HG02763 (cell line): ENCODE results near the gene TAPBP.
"Not testable (repeated sequence)": the region's sequence is repeated elsewhere in the genome, so short reads cannot be mapped to it uniquely, and the experiment has no call there.

ENCODE experiments used
- ATAC-seq: cut with Tn5 transposase; IDR thresholded peaks from one replicate; pipeline ENCODE4 v1.9.1; 2021; ENCODE audit warnings: mild to moderate bottlenecking, moderate library complexity; ENCODE audit not compliant: unreplicated experiment

TAPBP gene

DNA sequence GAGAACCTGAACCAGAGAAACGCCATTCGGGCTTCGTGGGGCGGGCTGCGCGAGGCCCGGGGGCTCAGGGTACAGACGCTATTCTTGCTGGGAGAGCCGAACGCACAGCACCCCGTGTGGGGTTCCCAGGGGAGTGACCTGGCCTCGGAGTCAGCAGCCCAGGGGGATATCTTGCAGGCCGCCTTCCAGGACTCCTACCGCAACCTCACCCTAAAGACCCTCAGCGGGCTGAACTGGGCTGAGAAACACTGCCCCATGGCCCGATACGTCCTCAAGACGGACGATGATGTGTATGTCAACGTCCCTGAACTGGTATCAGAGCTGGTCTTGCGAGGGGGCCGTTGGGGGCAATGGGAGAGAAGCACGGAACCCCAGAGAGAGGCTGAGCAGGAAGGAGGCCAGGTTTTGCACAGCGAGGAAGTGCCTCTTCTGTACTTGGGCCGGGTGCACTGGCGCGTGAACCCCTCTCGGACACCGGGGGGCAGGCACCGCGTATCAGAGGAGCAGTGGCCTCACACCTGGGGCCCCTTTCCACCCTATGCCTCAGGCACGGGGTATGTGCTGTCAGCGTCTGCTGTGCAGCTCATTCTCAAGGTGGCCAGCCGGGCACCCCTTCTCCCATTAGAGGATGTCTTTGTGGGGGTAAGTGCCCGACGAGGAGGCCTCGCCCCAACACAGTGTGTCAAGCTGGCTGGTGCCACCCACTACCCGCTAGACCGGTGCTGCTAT, 36.1 kb downstream of the TAPBP start:
- no peak for ATAC-seq

- peak; percentile 49 for ATAC-seq
These were observed 36.8 kb downstream of the TAPBP start, which contains the start of gene B3GALT4 for GRCh38 chr6:33276864-33277662. Gene B3GALT4 (plus strand): TSS chr6:33277123. CDS start chr6:33277420, 297 bp downstream.

DNA sequence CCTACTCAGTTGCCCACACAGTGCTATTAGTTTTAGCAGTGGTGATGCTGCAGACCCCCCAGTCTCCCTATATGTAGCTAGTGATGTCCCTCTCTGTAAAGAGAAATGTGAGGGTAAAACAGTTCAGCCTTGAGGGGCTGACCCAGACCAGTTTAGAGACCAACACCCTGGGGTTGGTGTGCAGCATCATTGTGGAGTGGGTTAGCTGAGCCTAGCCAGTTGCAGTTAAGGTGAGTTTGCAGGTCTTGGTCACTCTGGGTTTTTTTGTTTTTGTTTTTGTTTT, 37.4 kb downstream of the TAPBP start:
- ATAC-seq, result no peak

GRCh38 chr6:33275795-33276580, 37.9 kb downstream of the TAPBP start:
- not testable (repeated sequence) for ATAC-seq

DNA sequence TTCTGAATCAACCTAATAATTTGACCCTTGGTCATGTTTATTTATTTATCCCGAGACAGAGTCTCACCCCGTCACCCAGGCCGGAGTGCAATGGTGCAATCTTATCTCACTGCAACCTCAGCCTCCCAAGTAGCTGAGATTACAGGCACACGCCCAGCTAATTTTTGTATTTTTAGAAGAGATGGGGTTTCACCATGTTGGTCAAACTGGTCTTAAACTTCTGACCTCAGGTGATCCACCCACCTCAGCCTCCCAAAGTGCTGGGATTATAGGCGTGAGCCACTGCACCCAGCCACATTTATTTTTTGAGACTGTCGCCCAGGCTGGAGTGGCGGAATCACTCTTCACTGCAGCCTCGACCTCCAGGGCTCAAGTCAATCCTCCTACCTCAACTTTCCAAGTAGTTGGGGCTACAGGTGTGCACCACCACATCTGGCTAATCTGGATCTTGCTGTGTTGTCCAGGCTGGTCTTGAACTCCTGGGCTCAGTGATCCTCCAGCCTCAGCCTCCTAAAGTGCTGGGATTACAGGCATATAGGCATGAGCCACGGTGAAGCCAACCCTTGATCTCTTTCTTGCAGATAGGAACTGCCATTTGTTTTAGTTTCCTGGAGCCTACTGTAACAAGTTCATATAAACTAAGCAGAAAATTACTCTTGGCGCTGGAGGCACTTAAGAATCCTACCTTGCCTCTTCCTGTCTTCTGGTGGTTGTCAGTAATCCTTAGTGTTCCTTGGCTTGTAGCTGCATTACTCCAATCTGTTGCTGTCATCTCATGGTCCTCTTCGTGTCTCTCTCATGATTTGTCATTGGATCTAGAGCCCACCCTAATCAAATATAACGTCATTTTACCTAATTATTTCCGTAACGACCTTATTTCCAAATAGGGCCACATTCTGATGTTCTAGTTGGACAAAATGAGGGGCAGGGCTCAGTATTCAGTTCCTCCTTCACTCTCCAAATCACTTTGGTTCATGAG, 39.7 kb downstream of the TAPBP start:
- no peak for ATAC-seq

- no peak for ATAC-seq
These were observed 40.6 kb downstream of the TAPBP start for GRCh38 chr6:33273129-33273923.

- peak; percentile 28 for ATAC-seq
These were observed 41.4 kb downstream of the TAPBP start for GRCh38 chr6:33272275-33273128.

GRCh38 chr6:33271468-33272274, 42.2 kb downstream of the TAPBP start, which contains the start of the genes RPS18 and VPS52:
Gene RPS18 (plus strand): TSS chr6:33272075. CDS start chr6:33272120, 45 bp downstream.
Gene VPS52 (minus strand): TSS chr6:33271876. CDS start chr6:33271675, 201 bp downstream.
- peak; percentile 83 for ATAC-seq

GRCh38 chr6:33271117-33271467, 42.8 kb downstream of the TAPBP start:
- ATAC-seq, result no peak

DNA sequence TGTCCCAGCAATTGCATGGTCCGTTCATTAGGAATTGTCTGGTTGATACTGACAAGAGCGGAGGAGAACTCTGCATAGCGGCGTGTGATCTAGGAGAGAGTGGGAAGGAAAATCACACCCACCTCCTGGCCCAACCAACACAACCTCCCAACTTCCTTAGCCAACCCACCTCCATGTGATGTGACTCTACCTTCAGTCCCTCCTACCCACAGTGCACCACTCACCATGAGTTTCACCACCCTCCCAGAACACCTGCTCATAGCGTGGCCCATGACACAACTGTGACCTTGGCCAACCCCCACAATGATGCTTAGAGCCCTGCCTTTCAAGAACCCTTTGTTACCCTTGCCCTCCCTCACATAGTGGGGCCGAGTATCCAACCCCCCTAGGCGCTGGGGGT, 49.9 kb downstream of the TAPBP start:
- ATAC-seq, result no peak

GRCh38 chr6:33262490-33262889, 51.4 kb downstream of the TAPBP start:
- ATAC-seq, result not testable (repeated sequence)

- no peak for ATAC-seq
These were observed 54.8 kb downstream of the TAPBP start for GRCh38 chr6:33259032-33259431.

DNA sequence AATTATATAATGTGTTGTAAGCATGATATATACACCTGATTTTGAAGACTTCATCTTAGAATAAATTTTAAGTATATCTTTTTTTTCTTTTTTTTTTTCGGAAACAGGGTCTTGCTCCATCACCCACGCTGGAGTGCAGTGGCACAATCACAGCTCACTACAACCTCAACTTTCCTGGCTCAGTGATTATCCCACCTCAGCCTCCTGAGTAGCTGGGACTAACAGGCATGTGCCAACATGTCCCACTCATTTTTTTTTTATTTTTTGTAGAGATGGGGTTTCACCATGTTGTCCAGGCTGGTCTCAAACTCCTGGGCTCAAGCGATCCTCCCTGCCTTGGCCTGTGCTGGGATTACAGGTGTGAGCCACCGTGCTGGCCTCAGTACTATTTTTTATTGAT, 59.3 kb downstream of the TAPBP start:
- no peak for ATAC-seq

- ATAC-seq, result no peak
These were observed 61.1 kb downstream of the TAPBP start for GRCh38 chr6:33252759-33253158.

DNA sequence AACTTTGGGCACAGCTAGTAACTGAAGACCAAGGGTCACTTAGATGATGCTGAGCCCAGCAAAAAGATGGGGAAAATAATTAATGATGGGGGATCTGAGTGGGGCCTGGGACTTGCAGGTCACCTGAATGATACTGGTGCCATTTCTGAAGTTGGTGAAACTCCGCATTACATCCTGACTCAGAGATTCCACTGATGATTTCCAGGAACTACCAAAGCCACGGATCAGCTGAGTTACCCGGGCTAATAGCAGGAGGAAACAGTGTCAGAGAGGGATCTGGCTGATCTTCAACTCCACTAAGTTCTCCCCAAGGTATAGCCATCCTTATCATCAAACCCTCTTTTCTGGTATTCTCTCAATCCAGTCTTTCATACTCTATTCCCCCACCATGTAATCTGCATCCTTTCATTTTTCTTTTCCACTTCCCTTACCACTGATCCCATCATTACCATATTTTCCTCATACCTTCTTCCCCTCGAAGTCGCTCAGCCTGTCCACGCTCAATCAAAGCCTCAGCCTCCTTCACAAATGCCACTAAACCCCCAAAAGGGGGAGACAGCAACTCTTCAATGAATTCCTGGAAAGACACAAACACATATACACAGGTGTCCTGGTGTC, 62.4 kb downstream of the TAPBP start:
- ATAC-seq, result no peak

DNA sequence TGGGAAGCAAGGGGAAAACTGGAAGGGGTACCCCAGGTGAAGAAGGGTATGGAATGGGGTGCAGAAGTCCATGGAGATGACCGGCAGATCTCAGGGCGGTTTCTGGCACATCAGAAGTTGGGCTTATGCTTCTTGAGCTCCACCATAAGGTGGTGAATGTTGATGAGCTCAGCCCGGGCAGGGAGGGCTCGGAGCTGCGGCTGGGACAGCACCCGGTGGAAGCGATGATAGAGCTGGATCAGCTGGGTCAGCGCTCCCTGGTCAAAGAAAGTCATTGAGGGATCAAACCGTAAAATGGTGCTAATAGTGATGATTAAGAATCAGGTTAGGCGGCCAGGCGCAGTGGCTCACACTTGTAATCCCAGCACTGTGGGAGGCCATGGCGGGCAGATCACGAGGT, 63.1 kb downstream of the TAPBP start:
- ATAC-seq, result no peak
